Measurements from ENCODE around the gene TENT4A. TPM values are rescaled to one million over a fixed set of nuclear protein-coding genes. Genes with fewer than 3 reads are reported as not detected.

Gene TENT4A
- total RNA-seq, 2 donors from 2014 or later: 12.9 to 40.4 TPM

DNA sequence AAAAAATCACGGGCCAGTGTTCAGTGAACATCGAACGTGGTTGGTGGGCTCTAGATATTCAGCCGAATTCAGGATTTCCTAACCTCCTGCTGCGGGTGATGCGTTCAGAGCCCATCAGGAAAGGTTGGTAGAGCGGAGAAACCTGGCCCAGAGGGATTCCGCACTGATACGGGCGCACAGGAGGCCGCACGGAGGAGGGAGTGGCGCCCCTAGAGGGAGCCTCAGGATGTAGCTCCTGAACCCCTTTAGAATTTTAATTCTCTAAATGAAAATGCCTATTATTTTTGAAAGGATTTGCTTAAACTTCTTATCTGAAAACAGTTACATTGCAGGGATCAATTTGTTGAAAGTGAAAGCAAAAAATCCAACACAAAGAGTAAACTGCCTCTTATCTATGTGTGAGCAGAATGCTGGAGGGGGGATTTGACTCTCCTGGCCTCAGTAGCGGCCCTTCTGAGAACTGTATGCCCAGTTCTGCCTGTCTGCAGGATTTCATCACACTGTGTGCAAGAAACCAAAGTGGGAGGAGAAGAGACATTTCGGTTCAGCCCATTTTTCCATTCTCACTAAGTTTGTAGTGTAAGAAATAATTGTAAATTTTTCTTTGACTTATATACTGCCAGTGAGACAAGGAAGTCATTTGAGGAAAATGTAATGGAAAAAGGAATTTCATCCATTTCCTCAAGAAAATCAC, 75.9 kb downstream of the TENT4A start:
- H3K4me1 ChIP-seq (replicated peaks): no peaks in the 10 kb centered on the region
- no peaks in the 10 kb centered on the region for H3K36me3 ChIP-seq
- intact Hi-C loops (cut with DNase I): no loop called here
- H3K27me3 ChIP-seq (replicated peaks; ENCODE audit: insufficient read depth): no peaks in the 10 kb centered on the region
- no peak for DNase-seq (ENCODE audit: low spot score)
- H3K27ac ChIP-seq: no peak overlapping the region
- H3K4me3 ChIP-seq: no peak overlapping the region
- TF ChIP-seq, protein P1, sequence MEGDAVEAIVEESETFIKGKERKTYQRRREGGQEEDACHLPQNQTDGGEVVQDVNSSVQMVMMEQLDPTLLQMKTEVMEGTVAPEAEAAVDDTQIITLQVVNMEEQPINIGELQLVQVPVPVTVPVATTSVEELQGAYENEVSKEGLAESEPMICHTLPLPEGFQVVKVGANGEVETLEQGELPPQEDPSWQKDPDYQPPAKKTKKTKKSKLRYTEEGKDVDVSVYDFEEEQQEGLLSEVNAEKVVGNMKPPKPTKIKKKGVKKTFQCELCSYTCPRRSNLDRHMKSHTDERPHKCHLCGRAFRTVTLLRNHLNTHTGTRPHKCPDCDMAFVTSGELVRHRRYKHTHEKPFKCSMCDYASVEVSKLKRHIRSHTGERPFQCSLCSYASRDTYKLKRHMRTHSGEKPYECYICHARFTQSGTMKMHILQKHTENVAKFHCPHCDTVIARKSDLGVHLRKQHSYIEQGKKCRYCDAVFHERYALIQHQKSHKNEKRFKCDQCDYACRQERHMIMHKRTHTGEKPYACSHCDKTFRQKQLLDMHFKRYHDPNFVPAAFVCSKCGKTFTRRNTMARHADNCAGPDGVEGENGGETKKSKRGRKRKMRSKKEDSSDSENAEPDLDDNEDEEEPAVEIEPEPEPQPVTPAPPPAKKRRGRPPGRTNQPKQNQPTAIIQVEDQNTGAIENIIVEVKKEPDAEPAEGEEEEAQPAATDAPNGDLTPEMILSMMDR (IDR thresholded peaks at IDR 0.05): no peak
- TF ChIP-seq POLR2AphosphoS5 (IDR thresholded peaks at IDR 0.05): no peak
- no peak for TF ChIP-seq POLR2A (IDR thresholded peaks at IDR 0.05)
- H3K9me3 ChIP-seq: no peaks in the 10 kb centered on the region
- 83% methylated on average over 15 of the region's 15 CpGs for WGBS

DNA sequence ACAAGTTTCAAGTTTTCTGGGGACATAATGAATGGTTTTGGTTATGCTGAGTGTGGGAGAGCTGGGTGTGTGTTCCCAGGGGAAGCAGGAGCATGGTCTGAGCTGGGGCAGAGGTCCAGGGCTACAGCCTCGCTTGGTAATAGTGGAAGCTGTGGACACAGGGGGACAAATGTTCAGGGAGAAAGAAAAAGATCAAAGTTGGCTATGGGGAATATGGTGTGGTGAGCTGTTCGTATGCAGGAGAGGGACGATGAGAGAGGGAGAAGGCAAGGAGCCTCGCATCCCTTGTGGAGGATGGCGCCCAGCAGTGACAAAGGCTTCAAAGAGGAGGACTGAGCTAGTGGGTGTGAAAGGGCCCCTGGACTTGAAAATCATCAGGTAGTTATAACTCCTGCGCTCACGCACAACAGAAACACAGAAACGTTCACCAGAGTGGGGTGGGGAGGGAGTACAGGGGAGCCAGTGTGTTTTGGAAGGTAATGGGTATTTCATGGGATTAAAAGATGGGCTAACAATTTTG, 77.2 kb downstream of the TENT4A start:
- Histone ChIP-seq H3K27me3 (replicated peaks; ENCODE audit: insufficient read depth) (no peaks in the 10 kb centered on the region), H3K4me3 (no peak overlapping the region), H3K27ac (no peak overlapping the region), H3K4me1 (replicated peaks) (no peaks in the 10 kb centered on the region), H3K36me3 (no peaks in the 10 kb centered on the region), H3K9me3 (no peaks in the 10 kb centered on the region)
- intact Hi-C loops (cut with DNase I): no loop called here
- TF ChIP-seq POLR2A (IDR thresholded peaks at IDR 0.05): no peak
- TF ChIP-seq, protein P1 (IDR thresholded peaks at IDR 0.05): no peak
- TF ChIP-seq POLR2AphosphoS5 (IDR thresholded peaks at IDR 0.05): no peak
- 79% methylated on average over 8 of the region's 8 CpGs for WGBS
- DNase-seq (ENCODE audit: low spot score): no peak

DNA sequence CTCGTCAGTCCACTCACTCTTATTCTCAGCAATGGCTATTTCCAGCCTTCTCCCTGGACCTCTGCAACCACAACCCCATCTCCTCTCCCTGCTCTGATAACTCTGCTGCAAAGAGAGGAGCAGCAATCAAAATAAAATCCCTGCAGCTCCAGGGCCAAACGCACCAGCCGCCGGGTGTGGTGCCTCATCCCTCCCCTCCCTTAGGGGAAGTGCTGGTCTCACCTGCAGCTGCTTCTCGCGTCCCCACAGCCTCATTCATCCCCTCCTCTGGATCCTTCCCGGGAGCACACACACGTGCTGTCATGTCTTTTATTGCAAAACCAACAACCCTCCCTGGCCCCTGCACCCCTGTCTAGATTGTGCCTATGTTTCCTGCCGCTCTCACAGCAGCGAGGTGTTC, 77.8 kb downstream of the TENT4A start:
- TF ChIP-seq POLR2A (IDR thresholded peaks at IDR 0.05): no peak
- TF ChIP-seq, protein P1 (IDR thresholded peaks at IDR 0.05): no peak
- TF ChIP-seq POLR2AphosphoS5 (IDR thresholded peaks at IDR 0.05): no peak
- Histone ChIP-seq H3K27ac (no peak overlapping the region), H3K36me3 (no peaks in the 10 kb centered on the region), H3K9me3 (no peaks in the 10 kb centered on the region), H3K27me3 (replicated peaks; ENCODE audit: insufficient read depth) (no peaks in the 10 kb centered on the region), H3K4me1 (replicated peaks) (no peaks in the 10 kb centered on the region), H3K4me3 (no peak overlapping the region)
- no peak for DNase-seq (ENCODE audit: low spot score)
- 31% methylated on average over 10 of the region's 10 CpGs for WGBS
- intact Hi-C loops (cut with DNase I): no loop called here

DNA sequence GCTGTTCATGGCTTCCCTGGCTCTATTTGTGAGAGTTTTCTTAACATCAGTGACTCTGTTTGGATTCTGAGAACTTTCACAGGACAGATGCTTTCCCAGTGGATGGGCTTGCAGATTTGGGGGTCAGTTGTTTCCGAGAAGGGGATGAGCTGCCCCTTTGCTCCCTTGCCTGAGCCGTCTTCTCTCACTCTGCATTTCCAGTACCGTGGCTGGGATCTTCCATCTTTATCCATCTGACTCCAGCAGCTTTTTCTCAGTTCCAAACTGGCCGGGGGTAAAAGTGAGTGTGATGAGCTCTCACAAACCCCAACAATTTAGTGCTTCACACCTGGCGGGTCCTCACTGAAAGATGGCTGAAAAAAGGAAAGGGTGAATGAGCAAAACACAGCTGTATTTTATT, 79.1 kb downstream of the TENT4A start:
- no peaks in the 10 kb centered on the region for H3K27me3 ChIP-seq (replicated peaks; ENCODE audit: insufficient read depth)
- TF ChIP-seq, protein P1 (IDR thresholded peaks at IDR 0.05): no peak
- TF ChIP-seq POLR2AphosphoS5 (IDR thresholded peaks at IDR 0.05) (no peak), POLR2A (IDR thresholded peaks at IDR 0.05) (no peak)
- no peak overlapping the region for H3K4me3 ChIP-seq
- H3K27ac ChIP-seq: no peak overlapping the region
- WGBS: 84% methylated on average over 5 of the region's 5 CpGs
- H3K9me3 ChIP-seq: no peaks in the 10 kb centered on the region
- H3K4me1 ChIP-seq (replicated peaks): no peaks in the 10 kb centered on the region
- no peaks in the 10 kb centered on the region for H3K36me3 ChIP-seq
- intact Hi-C loops (cut with DNase I): no loop called here
- no peak for DNase-seq (ENCODE audit: low spot score)

DNA sequence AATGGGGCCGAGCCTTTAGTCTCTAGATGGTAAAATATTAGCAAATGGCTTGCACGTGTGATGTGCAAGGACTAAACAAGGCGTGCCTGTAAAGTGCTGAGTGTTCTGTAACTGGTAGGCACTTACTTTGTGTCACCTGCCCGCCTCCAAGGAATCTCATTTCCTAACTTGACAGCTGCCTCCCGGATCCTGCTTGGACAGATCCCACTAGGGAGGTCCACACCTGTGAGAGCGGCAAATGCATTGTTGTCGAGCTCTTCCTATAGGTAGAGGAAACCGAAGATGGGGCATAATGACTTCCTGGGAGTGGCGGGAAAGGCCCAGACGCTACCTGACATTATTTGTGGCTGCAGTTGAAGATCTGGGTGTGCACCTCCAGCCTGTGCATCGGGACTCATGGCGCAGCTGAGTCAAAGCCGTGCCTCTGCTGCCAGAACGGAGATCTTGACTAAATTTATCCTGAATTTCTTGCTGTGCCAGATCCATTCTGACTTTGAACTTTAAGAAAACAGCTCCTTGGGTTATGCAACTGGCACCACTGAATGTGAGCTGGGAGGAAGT, 79.8 kb downstream of the TENT4A start:
- H3K4me3 ChIP-seq: no peak overlapping the region
- 45% methylated on average over 14 of the region's 14 CpGs for WGBS
- intact Hi-C loops (cut with DNase I): no loop called here

More for the DNA sequence above, 79.8 kb downstream of the TENT4A start:
- no peaks in the 10 kb centered on the region for H3K27me3 ChIP-seq (replicated peaks; ENCODE audit: insufficient read depth)
- H3K4me1 ChIP-seq (replicated peaks): no peaks in the 10 kb centered on the region
- no peaks in the 10 kb centered on the region for H3K36me3 ChIP-seq
- TF ChIP-seq, protein P1 (IDR thresholded peaks at IDR 0.05): no peak
- TF ChIP-seq POLR2A (IDR thresholded peaks at IDR 0.05) (no peak), POLR2AphosphoS5 (IDR thresholded peaks at IDR 0.05) (no peak)
- no peak for DNase-seq (ENCODE audit: low spot score)
- no peak overlapping the region for H3K27ac ChIP-seq
- no peaks in the 10 kb centered on the region for H3K9me3 ChIP-seq
